PC-9 (cell line): ENCODE data around the gene FDXACB1. TPM values are rescaled to one million over a fixed set of nuclear protein-coding genes. Genes with fewer than 3 reads are reported as not detected.

Experiments used
- BruUV-seq: library from RNA; stranded (reverse); fragments of 400-500 nt; replicated peaks from 2 replicates; lab custom pipeline; 2021; lab: Mats Ljungman, UMichigan
- CTCF ChIA-PET: fragments of 300-600 bp; sonication (Branson Sonifier 250); formaldehyde crosslinking; loops from one replicate; lab custom pipeline; 2022; ENCODE audit warnings: antibody characterized with exemption; lab: Charles Lee
- POLR2A ChIA-PET: fragments of 300-600 bp; sonication (Branson Sonifier 250); formaldehyde crosslinking; loops from one replicate; lab custom pipeline; 2022; ENCODE audit warnings: antibody characterized with exemption; ENCODE audit not compliant: unreplicated experiment; lab: Charles Lee
- DNase-seq, 2 experiments: peaks; one replicate each; pipeline versions ENCODE4 v3.0.0 to v3.0.0-alpha.2; 2015 to 2022; ENCODE audit warnings: mixed read lengths in 1 of 2
- H2AFZ ChIP-seq: fragments of 200-600 bp; sonication (generic); 2 replicates; pipeline ENCODE4 v1.8.1; 2017; ENCODE audit warnings: antibody characterized with exemption
- H3F3A ChIP-seq: fragments of 200-600 bp; sonication (generic); 2 replicates; pipeline ENCODE4 v1.8.1; 2017; ENCODE audit warnings: antibody characterized with exemption, mild to moderate bottlenecking, low read depth; ENCODE audit not compliant: insufficient read depth
- H3K27ac ChIP-seq: fragments of 200-600 bp; sonication (generic); 2 replicates; pipeline ENCODE4 v1.6.1; 2016; ENCODE audit warnings: mixed run types
- H3K27me3 ChIP-seq: fragments of 200-600 bp; sonication (generic); 2 replicates; pipeline ENCODE4 v1.6.1; 2016; ENCODE audit warnings: low read depth, mixed run types; ENCODE audit not compliant: insufficient read depth
- H3K36me3 ChIP-seq: fragments of 200-600 bp; sonication (generic); 2 replicates; pipeline ENCODE4 v1.6.1; 2016; ENCODE audit warnings: low read depth, mixed run types
- H3K4me1 ChIP-seq: fragments of 200-600 bp; sonication (generic); replicated peaks from 2 replicates; pipeline ENCODE4 v1.6.1; 2016; ENCODE audit warnings: mixed run types; ENCODE audit not compliant: insufficient read depth
- H3K4me2 ChIP-seq: fragments of 200-600 bp; sonication (generic); 2 replicates; pipeline ENCODE4 v1.6.1; 2017; ENCODE audit warnings: mixed run types
- H3K4me3 ChIP-seq: fragments of 200-600 bp; sonication (generic); 2 replicates; pipeline ENCODE4 v1.6.1; 2016; ENCODE audit warnings: mixed run types
- H3K79me2 ChIP-seq: fragments of 200-600 bp; sonication (generic); 2 replicates; pipeline ENCODE4 v1.6.1; 2017; ENCODE audit warnings: low read depth, mixed run types
- H3K9me2 ChIP-seq: fragments of 200-600 bp; sonication (generic); 2 replicates; pipeline ENCODE4 v1.8.1; 2017; ENCODE audit warnings: mild to moderate bottlenecking; ENCODE audit not compliant: insufficient read depth
- H3K9me3 ChIP-seq: fragments of 200-600 bp; sonication (generic); 2 replicates; pipeline ENCODE4 v1.8.1; 2016; ENCODE audit warnings: low read depth; ENCODE audit not compliant: insufficient read depth
- H4K20me1 ChIP-seq: fragments of 200-600 bp; sonication (generic); 2 replicates; pipeline ENCODE4 v1.8.1; 2017; ENCODE audit not compliant: insufficient read depth
- EZH2 ChIP-seq: fragments of 200-600 bp; sonication (generic); IDR thresholded peaks from 2 replicates; pipeline ENCODE4 v1.8.0; 2017; ENCODE audit warnings: antibody characterized with exemption, low read depth
- intact Hi-C: fragments of 100-400 bp; cut with micrococcal nuclease; formaldehyde crosslinking; loops from one replicate; pipeline ENCODE4 v1.10.0; 2022; ENCODE audit not compliant: unreplicated experiment
- total RNA-seq: library from RNA; stranded (reverse); gene quantifications from 2 replicates; pipeline ENCODE4 v1.2.3, GENCODE V29; 2021
- TF ChIP-seq, protein P1 (sequence below): fragments of 200-600 bp; sonication (generic); conservative IDR thresholded peaks from 2 replicates; pipeline ENCODE4 v1.6.1; 2017; ENCODE audit warnings: mixed run types, antibody characterized with exemption, mild to moderate bottlenecking, moderate library complexity

Gene FDXACB1
- total RNA-seq, 1 experiment from 2014 or later, result 2.2 TPM

DNA sequence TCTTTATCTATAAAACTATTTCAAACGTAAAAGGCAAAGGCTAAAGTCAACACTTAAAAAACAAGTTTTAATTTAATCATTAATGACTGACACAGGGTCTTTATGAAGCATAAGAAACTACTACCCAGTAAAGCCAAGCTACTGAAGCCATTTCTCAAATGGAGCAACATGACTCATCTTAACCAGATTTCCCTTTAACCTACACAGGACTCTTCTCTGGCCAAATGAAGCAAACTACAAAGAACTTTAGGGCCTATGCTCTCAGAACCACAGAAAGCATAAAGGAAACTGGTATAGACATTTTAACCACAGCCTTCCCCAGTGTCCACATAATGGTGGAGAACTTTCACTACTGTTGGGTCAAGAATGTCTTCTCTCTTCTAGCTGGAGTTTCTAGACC is 42.2 kb downstream of the FDXACB1 start:
- POLR2A ChIA-PET, result no interaction called here
- BruUV-seq, result no TSS peak

DNA sequence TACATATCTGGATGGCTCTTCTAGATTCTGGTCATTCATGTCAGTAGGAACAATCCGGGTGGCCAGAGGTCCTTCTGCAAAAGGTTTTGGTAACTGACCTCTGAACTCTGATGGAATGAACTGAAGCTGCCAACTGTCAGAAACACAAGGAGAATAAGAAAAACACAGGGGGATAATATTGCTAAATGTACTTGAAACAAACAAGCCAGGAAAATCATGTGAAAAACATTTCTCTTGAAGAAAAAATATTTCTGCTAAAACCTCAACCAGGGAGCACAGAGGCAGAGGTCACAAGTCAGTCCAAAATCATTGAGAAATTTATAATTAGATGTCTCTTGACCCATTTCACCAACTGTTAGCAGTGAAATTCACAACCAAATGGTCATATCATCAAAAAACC is 42.8 kb downstream of the FDXACB1 start:
- TF ChIP-seq, protein P1, sequence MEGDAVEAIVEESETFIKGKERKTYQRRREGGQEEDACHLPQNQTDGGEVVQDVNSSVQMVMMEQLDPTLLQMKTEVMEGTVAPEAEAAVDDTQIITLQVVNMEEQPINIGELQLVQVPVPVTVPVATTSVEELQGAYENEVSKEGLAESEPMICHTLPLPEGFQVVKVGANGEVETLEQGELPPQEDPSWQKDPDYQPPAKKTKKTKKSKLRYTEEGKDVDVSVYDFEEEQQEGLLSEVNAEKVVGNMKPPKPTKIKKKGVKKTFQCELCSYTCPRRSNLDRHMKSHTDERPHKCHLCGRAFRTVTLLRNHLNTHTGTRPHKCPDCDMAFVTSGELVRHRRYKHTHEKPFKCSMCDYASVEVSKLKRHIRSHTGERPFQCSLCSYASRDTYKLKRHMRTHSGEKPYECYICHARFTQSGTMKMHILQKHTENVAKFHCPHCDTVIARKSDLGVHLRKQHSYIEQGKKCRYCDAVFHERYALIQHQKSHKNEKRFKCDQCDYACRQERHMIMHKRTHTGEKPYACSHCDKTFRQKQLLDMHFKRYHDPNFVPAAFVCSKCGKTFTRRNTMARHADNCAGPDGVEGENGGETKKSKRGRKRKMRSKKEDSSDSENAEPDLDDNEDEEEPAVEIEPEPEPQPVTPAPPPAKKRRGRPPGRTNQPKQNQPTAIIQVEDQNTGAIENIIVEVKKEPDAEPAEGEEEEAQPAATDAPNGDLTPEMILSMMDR, result no peak
- no peak for TF ChIP-seq EZH2
- Histone ChIP-seq H3K36me3 (peaks cover 32% of the 10 kb centered on the region), H3K27me3 (no peaks in the 10 kb centered on the region), H3K9me3 (no peaks in the 10 kb centered on the region), H3K27ac (no peak overlapping the region), H3K4me1 (peaks cover 29% of the 10 kb centered on the region), H4K20me1 (no peaks in the 10 kb centered on the region), H3K4me2 (peak overlapping the region; percentile 7), H3F3A (peaks cover 13% of the 10 kb centered on the region; the same call in 1 of the 2 replicates), H3K79me2 (no peaks in the 10 kb centered on the region), H2AFZ (no peak overlapping the region), H3K9me2 (no peaks in the 10 kb centered on the region), H3K4me3 (no peak overlapping the region)
- CTCF ChIA-PET, result no interaction called here
- no TSS peak for BruUV-seq
- DNase-seq, result no peak
- intact Hi-C loops, result no loop called here
- POLR2A ChIA-PET, result no interaction called here

More for the DNA sequence above, 42.2 kb downstream of the FDXACB1 start:
- Histone ChIP-seq H3K4me3 (no peak overlapping the region), H3K4me1 (peaks cover 35% of the 10 kb centered on the region), H3K36me3 (peaks cover 32% of the 10 kb centered on the region), H2AFZ (no peak overlapping the region), H3K4me2 (peak overlapping the region; percentile 7), H3K27ac (peak overlapping the region; percentile 25), H3F3A (peaks cover 16% of the 10 kb centered on the region; the same call in 1 of the 2 replicates), H3K79me2 (no peaks in the 10 kb centered on the region), H3K9me2 (no peaks in the 10 kb centered on the region), H3K27me3 (no peaks in the 10 kb centered on the region), H4K20me1 (no peaks in the 10 kb centered on the region), H3K9me3 (no peaks in the 10 kb centered on the region)
- no peak for TF ChIP-seq EZH2
- TF ChIP-seq, protein P1, result no peak
- DNase-seq, result no peak
- intact Hi-C loops, result no loop called here
- CTCF ChIA-PET, result interaction anchor here (0.5 kb wide), 1 partner anchor 35 kb away, joined by 6 read pairs; no protein-coding TSS in a partner anchor

DNA sequence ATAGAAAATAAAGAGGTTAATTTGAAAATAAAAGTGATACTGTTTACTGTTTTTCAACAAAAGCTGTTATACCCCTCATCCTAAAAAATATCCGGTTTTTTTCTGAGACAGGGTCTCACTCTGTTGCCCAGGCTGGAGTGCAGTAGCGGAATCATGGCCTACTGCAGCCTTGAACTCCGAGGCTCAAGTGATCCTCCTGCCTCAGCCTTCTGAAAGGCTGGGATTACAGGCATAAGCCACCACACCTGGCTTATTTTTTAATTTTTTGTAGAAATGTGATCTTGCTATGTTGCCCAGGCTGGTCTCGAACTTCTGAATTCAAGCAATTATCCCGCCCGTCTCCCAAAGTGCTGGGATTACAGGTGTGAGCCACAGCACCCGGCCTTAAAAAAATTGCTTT is 43.3 kb downstream of the FDXACB1 start:
- Histone ChIP-seq H3K4me3 (no peak overlapping the region), H3F3A (peaks cover 9% of the 10 kb centered on the region; the same call in 1 of the 2 replicates), H3K79me2 (no peaks in the 10 kb centered on the region), H3K9me3 (no peaks in the 10 kb centered on the region), H3K9me2 (no peaks in the 10 kb centered on the region), H3K36me3 (peaks cover 32% of the 10 kb centered on the region), H3K4me2 (no peak overlapping the region), H4K20me1 (no peaks in the 10 kb centered on the region), H3K27ac (no peak overlapping the region), H3K4me1 (peaks cover 24% of the 10 kb centered on the region), H3K27me3 (no peaks in the 10 kb centered on the region), H2AFZ (no peak overlapping the region)
- intact Hi-C loops, result no loop called here
- no peak for DNase-seq
- TF ChIP-seq, protein P1, result no peak
- ChIA-PET POLR2A (no interaction called here), CTCF (no interaction called here)
- BruUV-seq, result no TSS peak
